Esophagus squamous epithelium (tissue), 4 donors: ENCODE data around the gene ARID3A.

Experiments
- POLR2A ChIP-seq, 4 donors: fragments of 450-650 bp; IDR thresholded peaks; one replicate each; pipeline ENCODE4 v1.6.1; 2017; ENCODE audit warnings: antibody characterized with exemption in 4 of 4, mild to moderate bottlenecking in 4 of 4, moderate library complexity in 3 of 4
- TF ChIP-seq, protein P1 (sequence below), 6 experiments: fragments of 450-650 bp in 4 of 6; fragments of 200-600 bp in 2 of 6; sonication (generic) in 2 of 6; IDR thresholded peaks; one replicate each; pipeline ENCODE4 v1.5.1; 2016 to 2019; ENCODE audit warnings: antibody characterized with exemption in 6 of 6, mild to moderate bottlenecking in 4 of 6, moderate library complexity in 4 of 6

DNA sequence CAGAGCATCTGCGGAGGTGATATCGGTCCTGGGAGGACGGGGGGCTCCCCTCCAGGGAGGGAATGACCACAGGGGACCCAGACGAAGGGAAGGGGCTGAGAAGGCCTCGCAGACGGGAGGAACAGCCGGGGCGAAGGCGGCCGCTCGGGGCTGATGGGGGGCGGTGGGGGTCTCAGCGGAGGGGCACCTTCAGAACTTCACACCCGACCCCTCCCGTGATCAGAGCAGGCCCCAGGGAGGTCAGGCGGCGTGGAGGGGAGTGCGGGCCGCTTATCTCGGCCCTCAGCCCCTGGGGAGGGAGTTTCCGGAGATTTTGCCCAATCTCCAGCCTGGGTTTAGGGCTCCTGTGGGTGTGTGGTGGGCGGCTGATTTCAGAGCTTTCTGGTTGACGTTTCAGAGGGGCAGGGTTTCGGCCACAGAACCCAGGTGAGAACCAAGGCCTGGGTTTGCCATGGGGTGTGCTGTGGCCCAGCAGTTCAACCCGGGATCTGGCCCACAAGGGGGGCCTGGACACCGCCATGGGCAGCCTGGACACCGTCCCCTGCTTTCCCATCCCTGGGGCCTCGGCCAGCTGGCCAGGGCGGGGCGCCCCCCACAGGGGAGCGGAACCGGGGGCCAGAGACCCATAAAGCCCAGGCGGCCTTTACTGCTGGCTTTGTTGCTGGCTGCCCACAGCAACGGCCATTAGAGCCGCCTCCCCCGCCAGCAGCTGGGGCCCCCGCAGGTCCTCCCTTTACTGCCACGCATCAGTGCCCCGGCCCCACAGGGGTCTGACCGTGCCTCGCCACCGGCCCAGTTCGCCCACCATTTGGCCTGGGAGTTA is 29.0 kb downstream of the ARID3A start:
- TF ChIP-seq, protein P1, sequence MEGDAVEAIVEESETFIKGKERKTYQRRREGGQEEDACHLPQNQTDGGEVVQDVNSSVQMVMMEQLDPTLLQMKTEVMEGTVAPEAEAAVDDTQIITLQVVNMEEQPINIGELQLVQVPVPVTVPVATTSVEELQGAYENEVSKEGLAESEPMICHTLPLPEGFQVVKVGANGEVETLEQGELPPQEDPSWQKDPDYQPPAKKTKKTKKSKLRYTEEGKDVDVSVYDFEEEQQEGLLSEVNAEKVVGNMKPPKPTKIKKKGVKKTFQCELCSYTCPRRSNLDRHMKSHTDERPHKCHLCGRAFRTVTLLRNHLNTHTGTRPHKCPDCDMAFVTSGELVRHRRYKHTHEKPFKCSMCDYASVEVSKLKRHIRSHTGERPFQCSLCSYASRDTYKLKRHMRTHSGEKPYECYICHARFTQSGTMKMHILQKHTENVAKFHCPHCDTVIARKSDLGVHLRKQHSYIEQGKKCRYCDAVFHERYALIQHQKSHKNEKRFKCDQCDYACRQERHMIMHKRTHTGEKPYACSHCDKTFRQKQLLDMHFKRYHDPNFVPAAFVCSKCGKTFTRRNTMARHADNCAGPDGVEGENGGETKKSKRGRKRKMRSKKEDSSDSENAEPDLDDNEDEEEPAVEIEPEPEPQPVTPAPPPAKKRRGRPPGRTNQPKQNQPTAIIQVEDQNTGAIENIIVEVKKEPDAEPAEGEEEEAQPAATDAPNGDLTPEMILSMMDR (IDR thresholded peaks at IDR 0.05), result no peak
- no peak for TF ChIP-seq POLR2A (IDR thresholded peaks at IDR 0.05)
